Suppressor macrophage treated with lipopolysaccharide for 1 hour (primary cell): ENCODE data around the gene APPL2.
"Not testable (repeated sequence)": the region's sequence is repeated elsewhere in the genome, so short reads cannot be mapped to it uniquely, and the experiment has no call there.

Source experiments
- DNase-seq, 3 donors: peaks; one replicate each; pipeline ENCODE4 v3.0.0-alpha.2; 2020 to 2022

The APPL2 gene

DNA sequence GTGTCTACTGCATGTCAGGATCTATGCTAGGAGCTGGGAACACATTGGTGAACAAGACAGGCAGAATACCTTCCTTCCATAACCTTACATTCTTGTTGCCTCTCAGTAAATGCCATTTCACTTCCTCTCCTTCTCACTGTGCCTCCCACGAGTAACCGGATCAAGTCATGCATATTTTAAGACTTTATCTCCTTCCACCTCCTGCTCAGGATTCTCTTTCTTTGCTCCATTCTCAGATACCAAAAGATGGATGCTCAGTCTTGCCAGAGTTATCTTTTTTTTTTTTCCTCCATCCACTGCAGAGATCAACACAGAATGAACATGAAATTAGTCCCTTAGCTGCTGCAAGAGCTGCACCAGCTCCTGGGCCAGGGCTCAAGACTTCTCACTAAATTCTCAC, 20.0 kb upstream of the APPL2 start:
- DNase-seq, result no peak

DNA sequence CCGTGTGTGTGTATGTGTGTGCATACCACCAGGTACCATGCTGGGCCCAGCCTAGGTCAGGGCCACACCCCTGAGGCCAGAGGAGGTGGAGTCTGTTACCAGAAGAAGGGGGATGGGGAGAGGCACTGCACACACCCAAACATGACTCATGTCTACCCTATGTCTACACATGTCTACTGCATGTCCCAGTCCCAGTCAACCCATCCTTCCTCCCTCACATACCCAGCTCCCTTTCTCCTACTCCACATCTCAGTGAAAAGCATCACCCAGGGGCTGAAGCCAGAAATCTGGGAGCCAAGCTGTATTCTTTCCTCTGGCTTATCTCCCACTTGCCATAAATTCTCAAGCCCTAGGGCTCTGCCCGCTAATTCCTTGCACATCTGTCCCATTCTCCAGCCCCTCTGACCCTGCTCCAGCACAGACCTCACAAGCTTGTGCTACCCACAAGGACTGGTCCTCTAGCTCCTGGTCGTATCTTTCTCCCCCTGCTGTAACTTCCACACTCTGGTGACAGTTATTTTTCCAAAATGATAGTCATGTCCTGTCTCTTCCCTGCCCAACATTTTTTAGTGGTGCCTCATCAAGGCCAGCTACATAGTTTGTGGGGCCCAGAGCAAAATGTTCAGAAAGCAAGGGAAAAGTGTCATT, 18.0 kb upstream of the APPL2 start:
- DNase-seq, result no peak

DNA sequence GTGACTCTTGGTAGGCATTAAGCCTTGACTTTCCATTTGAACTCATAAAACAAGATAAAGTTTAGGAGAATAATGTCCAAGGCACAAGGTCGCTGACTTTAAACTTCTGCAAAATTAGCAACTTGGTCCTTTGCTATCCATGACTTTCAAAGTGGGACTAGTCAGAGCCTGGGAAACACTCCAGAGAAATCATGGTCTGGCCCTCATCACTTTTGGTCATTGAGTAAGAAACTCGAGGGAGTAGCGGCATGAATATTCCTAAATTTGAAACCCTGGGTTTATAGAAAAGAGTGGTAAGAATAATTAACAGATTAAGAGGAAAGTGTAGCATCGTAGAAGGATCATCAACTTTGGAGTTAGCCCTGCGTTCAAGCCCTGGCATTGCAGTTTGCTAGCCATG, 16.9 kb upstream of the APPL2 start:
- DNase-seq, result no peak

DNA sequence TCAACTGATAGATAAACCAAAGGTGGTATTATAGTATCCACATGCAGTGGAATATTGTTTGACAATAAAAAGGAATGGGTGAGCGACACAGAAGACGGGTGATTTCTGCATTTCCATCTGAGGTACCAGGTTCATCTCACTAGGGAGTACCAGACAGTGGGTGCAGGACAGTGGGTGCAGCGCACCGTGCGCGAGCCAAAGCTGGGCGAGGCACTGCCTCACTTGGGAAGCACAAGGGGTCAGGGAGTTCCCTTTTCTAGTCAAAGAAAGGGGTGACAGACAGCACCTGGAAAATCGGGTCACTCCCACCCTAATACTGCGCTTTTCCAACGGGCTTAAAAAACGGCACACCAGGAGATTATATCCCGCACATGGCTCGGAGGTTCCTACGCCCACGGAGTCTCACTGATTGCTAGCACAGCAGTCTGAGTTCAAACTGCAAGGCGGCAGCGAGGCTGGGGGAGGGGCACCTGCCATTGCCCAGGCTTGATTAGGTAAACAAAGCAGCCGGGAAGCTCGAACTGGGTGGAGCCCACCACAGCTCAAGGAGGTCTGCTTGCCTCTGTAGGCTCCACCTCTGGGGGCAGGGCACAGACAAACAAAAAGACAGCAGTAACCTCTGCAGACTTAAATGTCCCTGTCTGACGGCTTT, 9.9 kb upstream of the APPL2 start:
- not testable (repeated sequence) for DNase-seq

DNA sequence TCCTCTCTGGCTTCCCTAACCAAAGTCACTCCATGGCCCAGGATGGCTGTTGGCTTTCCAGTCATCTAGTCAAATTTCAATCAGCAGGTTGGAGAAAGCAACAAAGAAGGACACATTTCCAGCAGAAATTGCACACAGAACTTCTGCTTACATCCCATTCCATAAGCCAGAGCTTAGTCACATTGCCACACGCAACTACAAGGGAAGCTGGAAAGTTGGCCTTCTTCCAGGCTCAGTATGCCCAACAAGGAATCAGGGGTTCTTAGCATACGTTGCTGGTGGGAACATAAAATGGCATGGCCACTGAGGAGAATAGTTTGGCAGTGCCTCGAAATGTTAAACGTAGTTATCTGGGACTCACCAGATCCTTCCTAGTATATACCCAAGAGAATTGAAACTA, 9.3 kb upstream of the APPL2 start:
- DNase-seq, result no peak

DNA sequence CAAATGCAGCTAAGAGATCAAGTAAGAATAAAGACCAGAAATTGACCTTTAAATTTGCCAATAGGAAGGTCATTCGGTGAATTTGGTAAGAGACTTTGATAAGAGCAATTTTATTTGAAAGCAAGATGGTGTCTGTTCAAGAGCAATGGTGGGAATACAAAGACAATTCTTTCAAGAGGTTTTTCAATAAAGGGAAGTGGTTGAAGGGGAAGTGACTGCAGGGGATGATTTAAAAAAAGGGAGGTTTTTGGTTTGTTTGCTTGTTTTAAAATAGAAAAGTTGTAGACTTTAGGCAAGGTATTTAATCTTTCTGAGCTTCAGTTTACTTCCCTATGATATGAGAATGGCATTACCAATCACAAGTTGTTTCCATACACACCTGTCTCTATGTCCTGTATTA, 4.3 kb upstream of the APPL2 start:
- peak in 2 of 3 donors; percentile 33 to 44 for DNase-seq

DNA sequence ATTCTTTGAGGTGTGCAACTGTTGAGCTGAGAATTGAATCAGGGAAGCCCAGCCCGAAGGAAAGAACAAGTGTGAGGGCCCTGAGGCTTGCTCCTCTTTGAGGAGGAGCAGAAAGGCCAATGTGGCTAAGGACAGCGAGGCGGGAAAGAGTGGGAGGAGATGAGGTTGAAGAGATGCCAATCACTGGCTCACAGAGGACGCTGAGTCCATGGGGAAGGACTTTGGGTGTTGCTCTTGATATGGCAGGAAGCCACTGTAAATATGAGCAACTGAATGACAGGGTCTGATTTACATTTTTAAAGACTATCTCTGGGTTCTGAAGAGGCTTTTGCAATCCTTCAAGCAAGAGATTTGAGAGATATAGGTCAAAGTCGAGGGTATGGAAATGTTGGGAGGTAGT, 3.3 kb upstream of the APPL2 start:
- DNase-seq, result no peak

DNA sequence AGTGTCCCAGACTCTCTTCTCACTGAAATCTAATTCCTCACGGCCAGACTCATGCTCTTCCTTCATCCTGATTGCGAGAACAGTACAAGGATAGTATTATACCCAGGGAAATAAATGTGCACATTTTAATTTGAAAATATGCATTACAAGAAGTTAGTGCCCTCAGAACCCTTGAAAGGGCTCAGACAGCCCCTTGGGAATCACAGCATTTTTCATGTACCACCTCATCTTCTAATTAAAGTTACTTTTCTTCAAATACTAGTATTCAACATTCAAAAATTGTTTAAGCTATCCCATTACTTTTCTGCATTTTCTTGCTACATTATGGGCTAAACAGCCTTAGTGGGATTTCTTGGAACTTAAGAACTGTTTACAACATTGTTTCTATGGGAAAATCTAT, 1.7 kb upstream of the APPL2 start:
- DNase-seq, result no peak

DNA sequence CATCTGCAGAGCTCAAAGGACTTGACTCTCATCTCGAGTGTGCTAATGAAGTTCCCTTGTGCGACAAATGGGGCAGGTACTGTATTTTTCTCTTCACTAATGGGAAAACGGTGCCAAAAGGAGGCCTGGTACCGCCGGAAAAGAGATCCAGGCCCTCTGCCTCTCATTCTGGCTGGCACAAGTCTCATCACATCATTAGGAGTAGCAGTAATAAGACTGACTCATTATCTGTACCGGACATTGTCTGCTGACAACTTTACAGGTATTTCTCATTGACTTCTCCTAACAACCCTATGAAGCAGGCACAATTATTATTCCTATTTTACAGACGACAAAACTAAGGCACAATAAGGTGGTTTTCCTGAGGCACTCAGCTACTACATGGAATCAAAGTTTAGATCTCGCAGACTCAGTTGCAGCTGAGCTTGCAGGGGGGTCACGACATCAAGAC, 668 bp downstream of the APPL2 start:
- DNase-seq, result no peak

DNA sequence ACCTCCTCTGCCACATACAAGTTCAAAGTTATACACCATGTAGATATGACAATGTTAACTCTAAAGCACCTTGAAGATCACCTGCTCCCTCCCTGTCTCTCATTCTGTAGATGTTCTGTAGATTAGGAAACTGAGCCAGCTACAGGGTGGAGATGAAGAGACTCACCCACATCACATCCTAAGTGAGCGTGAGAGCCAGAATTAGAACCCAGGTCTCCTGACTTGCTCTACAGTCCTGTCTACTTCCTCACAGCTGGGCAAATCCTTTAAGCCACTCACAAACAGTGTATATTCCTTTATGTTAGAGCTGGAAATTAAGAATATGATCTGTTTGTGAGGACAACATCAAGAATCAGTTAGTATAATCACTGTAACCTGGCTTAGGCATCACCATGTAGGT, 1.8 kb downstream of the APPL2 start:
- DNase-seq, result no peak

DNA sequence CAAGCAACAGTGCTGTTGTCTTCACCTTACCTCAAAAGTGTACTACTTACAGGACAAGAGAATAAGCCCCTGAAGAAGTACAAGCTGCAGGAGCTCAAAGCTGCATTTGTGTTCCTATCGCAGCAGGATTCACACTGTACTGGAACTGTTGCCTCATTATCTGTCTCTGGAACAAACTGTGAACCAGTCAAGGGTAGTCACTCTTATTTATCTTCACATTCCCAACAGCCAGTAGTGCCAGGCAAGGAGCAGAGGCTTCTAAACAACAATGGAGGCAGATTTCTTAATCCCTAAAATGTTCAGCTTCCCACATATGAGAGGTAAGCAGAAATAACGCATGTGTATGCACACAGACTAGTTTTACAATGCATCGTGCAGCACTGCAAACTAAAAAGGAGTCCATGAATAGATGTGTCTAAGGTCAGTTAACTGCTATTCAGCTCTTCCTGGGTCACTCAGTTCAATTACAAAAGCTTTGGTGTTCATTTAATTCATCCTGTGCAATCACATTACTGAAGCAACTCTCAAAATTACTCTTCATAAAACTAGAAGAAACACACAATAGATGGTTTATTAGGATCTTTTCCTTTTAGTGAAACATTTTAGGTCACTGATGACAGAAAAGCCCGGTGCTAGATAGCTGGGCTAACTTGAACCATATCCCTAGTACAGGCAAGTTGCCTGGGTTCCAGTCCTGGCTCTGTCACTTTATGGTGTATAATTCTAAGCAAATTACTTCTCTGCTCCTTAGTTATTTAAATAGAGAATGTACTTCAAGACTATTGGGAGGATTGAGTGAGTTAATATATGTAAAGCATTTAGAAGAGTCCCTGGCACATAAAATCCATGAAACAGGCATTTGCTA, 2.7 kb downstream of the APPL2 start:
- no peak for DNase-seq

DNA sequence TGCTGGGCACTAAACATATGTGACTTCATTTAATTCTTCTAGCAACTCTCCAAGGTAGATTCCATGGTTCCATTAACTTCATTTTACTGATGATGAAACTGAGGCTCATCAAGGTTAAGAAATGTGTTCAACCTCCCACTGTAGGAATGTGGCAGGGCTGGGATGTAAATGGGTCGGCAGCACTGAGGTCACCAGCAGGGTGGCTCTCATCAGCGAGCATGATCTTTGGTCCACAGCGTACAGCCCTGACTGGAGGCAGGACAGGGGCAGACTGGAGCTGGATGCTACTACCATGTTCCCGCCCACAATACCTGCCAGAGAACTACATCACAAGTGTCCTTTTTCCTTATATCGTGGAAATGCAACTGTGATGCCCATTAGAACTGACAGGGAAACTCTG, 4.6 kb downstream of the APPL2 start:
- DNase-seq, result no peak

DNA sequence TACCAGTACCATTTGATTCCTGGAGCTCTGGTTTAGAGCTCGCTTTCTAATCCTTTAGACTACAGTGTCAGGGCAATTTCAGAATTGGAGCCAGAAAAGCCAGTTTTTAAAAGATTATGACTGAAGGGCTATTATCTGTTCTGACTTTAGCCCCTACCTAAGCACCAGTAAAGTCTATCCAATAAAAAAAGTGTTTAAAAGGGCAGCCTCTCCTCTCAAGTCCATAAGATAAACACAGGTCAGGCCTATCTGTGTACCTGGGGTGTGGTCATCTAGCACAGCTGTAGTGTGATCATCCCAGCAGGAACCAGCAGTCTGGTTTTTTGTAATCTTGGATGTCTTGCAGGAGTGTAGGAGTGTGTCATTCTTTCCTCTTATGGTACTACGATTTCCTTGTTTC, 6.6 kb downstream of the APPL2 start:
- DNase-seq, result no peak

DNA sequence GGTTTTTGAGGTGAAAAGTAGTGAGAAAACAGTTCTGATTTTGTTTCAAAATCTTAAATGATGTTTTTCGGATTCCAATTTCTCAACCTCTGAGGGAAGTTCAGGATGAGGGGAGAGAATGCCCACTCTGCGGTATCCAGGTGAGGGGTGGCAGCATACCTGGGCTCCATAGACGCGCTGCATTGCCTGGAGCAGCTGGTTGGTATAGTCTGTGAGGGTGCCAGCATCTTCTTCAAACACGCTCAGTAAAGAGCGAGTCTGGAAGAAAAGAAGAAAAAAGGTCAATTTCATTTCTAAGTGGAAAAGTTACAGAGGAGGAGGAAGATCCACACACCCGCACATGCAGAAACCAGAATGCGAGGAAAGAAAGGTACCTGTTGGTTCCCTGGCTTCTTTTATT, 7.0 kb downstream of the APPL2 start:
- DNase-seq, result no peak

DNA sequence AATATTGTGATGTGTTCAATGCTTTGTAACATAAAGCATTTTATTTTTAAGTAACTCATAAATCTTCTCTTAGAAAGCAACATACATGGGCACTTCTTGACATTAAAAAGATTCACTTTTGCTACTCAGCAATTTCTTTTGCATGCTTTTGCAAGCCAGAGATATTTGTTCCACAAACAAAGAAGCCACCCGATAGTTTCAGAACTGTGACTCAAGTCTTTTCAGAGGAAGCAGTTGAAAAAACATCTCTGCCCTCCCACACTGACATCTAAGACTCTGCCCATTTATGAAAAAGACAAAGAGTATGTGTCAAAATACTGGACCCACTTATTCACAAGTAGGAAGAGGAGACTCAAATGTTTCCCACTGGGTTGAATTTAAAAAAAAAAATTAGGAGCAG, 7.5 kb downstream of the APPL2 start:
- peak; percentile 69 to 81 (median 77) for DNase-seq

DNA sequence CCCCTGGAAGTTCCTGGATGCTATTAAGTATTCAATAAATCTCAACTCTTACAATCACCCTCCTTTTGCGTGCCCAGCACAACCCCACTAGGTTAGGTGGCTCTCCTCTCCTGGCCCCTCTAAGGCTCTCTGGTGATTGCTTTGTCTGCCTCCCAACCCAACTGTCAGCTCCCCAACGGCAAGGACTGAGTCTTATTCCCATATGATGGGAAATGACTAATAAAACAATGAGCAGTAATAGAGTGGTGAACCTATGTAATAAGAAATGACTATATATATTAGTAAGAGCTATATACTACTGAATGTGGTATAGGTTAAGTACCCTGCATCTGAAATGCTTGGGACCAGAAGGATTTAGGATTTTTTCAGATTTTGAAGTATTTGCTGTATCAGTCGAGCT, 8.1 kb downstream of the APPL2 start:
- DNase-seq, result peak; percentile 13 to 42 (median 33)

DNA sequence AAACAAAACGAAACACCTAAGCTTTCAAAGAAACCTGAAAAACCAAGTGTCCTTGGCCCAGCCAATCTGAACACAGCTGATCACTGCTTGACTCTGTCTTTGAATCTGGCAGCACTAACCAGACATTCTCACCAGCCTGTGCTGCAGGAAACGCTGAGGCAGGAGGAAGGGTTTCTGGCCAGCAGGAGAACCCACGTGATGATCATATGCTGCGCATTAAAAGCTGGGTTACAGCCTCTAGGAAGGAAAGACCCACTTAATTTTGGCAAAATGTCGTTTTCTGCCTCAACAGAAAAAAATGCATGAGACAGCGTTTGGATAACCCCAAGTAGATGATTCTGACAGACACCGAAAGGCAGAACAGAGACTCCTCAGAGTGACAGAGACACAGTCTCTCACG, 9.8 kb downstream of the APPL2 start:
- peak; percentile 70 to 73 (median 71) for DNase-seq

DNA sequence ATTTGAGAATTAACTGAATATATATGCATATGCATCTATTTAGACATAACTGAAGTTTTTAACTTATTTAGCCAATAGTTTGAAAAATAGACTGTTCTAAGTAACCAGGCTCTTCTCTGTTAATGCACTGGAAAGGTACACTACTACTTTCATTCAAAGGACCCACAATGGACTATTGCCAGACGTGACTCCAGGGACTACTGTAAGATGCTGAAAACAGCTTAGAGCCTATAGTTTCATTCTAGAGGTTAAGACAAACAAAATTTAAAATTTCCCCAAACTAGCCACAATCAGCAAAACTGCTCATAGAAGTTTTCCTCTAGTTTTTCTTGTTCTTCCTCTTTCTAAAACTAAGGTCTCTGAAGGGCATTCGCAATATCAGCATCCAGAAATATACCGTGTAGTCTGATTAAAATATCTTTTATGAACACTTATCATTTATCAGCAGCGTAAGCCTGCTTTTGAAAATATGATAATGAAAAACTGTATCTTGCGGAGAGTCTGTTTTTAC, 10.4 kb downstream of the APPL2 start:
- peak; percentile 7 to 55 (median 50) for DNase-seq

DNA sequence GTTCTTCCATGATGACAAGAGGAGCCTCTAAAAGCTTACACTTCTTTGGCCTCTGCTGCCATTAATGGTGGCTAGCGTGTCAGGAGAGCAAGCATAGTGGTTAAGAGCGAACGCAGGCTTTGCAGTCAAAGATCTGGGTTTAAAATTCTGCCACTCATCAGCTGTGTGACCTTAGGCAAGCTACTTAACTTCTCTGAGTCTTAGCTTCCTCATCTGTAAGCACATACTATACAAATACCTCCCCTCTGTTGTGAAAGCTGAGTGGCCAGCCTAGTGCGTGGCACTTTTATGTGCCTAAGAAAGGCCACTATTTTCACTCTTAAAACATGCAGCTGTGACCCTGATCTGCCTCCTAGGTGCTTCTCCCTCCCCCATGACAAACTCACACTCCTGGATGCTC, 11.6 kb downstream of the APPL2 start:
- DNase-seq, result no peak

DNA sequence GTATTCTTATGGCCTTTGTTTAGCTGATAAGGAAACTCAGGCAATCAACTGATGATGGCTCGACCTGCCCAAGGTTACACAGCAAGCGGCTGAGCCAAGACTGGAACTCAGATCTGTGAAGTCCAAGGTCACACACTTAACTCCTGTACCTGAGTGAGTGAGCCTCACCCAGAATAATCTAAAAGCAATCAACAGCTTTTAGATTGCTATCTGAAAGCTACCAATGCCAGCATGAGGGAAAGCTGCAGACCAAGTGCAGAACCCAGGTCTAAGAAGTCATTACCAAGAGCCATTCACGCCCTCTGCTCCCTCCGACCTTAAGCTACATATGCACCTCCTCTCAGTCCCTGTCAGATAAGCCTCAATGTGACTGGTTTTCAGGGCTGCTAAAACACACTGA, 12.1 kb downstream of the APPL2 start:
- no peak for DNase-seq

DNA sequence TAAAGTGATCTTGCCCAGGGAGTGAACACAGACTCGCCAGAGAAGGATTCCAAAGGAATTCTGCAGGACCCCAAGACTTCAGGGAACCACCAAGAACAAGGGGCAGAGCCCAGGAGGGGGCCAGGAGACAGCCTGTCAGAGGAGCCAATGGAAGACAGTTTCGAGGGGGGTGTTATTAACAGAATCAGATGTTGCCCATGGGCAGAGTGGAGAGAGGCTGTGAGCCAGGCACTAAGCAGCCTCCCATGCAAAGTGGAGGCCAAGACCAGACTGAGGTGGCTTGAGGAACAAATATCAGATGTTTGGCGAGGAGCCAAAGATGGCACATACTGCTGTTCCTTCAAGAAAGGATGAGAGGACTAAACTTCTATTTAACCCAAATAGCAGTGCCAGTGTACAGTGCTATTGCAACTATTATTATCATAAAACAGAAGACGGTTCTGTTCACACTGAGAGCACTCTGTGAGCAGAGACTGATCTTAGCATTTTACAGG, 12.6 kb downstream of the APPL2 start:
- DNase-seq, result peak; percentile 25 to 37 (median 31)

DNA sequence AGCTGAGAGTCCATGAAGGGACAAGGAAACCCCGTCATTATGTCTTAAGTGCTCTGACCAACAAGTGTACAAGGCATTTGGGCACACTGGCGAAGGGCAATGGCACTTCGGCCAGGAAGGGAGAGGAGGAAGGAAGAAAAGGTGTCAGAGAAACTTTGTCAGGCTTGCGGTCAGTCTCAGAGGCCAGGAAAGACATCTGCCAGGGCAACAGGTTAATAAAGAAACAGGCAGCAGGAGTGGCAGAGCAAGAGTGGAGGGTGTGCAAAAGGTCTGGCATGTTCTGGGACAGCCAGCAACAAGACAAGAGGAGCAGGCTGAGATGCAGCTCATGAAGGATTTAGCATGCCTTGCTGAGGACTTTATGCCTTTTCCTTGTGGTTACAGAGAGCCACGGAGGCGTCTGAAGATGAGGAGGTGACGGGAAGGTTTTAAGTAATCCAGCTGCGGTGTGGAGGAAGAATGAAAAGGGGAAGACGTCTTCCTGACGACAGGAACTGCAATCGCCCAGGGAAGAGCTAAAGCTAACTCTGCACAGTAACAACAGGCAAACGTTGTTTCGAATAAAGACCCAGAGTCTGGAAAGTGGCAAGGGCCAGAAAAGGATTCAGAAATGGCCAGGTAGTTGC, 13.1 kb downstream of the APPL2 start:
- DNase-seq, result peak; percentile 39 to 49 (median 48)

DNA sequence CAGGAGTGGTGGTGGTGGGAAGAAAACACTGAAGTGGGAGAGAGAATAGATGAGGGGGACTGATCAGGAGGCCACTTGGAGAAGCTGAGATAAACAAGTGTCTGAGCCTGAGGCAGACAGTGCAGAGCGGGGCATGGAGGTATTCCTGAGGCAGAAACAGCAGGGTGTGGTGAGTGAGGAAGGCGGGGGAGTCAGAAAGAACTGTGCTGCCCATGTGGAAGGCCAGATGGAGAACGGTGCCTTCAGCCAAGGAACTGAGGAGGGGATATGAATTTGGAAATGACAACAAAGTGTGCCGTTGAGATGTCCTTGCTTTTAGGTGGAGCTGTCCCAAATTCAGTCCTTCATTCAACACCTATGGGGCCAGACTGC, 13.7 kb downstream of the APPL2 start:
- no peak for DNase-seq
